GM13977 (cell line): ENCODE data around the gene INSL3.

ENCODE experiments used
- DNase-seq: peaks from one replicate; pipeline ENCODE4 v3.0.0; 2012; ENCODE audit warnings: low spot score
- CTCF ChIP-seq: IDR thresholded peaks from 2 replicates; pipeline ENCODE4 v1.5.1; 2012; ENCODE audit warnings: mild to moderate bottlenecking, control low read depth; ENCODE audit not compliant: insufficient read depth; ENCODE audit errors: extremely low read depth, missing control alignments
- in situ Hi-C: fragments of 300-500 bp; cut with MboI; formaldehyde crosslinking; loops from one replicate; pipeline ENCODE4 v1.12.0; 2022; ENCODE audit warnings: low sequenced_read_pairs, low pct_unique_long_range_greater_than_20kb, mixed read lengths, inconsistent platforms; ENCODE audit not compliant: unreplicated experiment

INSL3 gene

GRCh38 chr19:17863520-17864182 is 42.3 kb upstream of the INSL3 start:
- TF ChIP-seq CTCF, result no peak
- in situ Hi-C loops, result no loop called here
- no peak for DNase-seq

GRCh38 chr19:17862711-17863519 is 41.6 kb upstream of the INSL3 start:
- in situ Hi-C loops, result no loop called here
- no peak for DNase-seq
- TF ChIP-seq CTCF, result peak; percentile 31

- in situ Hi-C loops, result no loop called here
- no peak for TF ChIP-seq CTCF
- no peak for DNase-seq
Observed at GRCh38 chr19:17861542-17862402, 40.5 kb upstream of the INSL3 start.

GRCh38 chr19:17860993-17861360 is 39.7 kb upstream of the INSL3 start:
- DNase-seq, result no peak
- TF ChIP-seq CTCF, result no peak
- in situ Hi-C loops, result no loop called here

- no peak for TF ChIP-seq CTCF
- DNase-seq, result no peak
- in situ Hi-C loops, result no loop called here
Observed at GRCh38 chr19:17860331-17860992, 39.1 kb upstream of the INSL3 start.

GRCh38 chr19:17859533-17860330 is 38.4 kb upstream of the INSL3 start, which contains the start of gene RPL18A:
Gene RPL18A, plus strand, starts transcription at chr19:17859910. Its CDS starts 47 bp downstream, at chr19:17859957.
- in situ Hi-C loops, result loop anchor here (10.0 kb wide), 1 partner anchor 165 kb away; no protein-coding TSS in a partner anchor
- DNase-seq, result peak; percentile 98
- peak; percentile 93 for TF ChIP-seq CTCF
